K562 (cell line): Measurements from ENCODE around the gene HDAC5. TPM values are rescaled to one million over a fixed set of nuclear protein-coding genes. Genes with fewer than 3 reads are reported as not detected.

ENCODE experiments used
- GTF2B ChIP-seq: IDR thresholded peaks from 2 replicates; pipeline ENCODE4 v1.6.1; 2011; ENCODE audit not compliant: insufficient read length; ENCODE audit errors: extremely low read depth
- KDM1A ChIP-seq, 2 experiments: fragments of 450-650 bp; IDR thresholded peaks; 2 replicates each; pipeline ENCODE4 v1.6.1; 2016; ENCODE audit warnings: mild to moderate bottlenecking in 2 of 2
- MEIS2 ChIP-seq: fragments of 450-650 bp; IDR thresholded peaks from 2 replicates; pipeline ENCODE4 v1.6.1; 2014; ENCODE audit warnings: mild to moderate bottlenecking; ENCODE audit not compliant: partially characterized antibody
- RREB1 ChIP-seq: fragments of 250-450 bp; sonication (Bioruptor Pico); IDR thresholded peaks from 2 replicates; pipeline ENCODE4 v1.4.0; 2020
- SPI1 ChIP-seq: IDR thresholded peaks from 2 replicates; pipeline ENCODE4 v1.6.1; 2011; ENCODE audit warnings: low read depth, low read length, control low read depth, borderline replicate concordance
- ZEB2 ChIP-seq: fragments of 450-650 bp; IDR thresholded peaks from 2 replicates; pipeline ENCODE4 v1.6.1; 2016
- polyA plus RNA-seq, 8 experiments: library from polyadenylated mRNA; depleted of rRNA in 4 of 8; stranded (reverse) in 5 of 8; unstranded in 3 of 8; fragments of >200 nt; fragmentation: Nextera tagmentation in 2 of 8; fragmentation: Illumina TruSeq in 1 of 8; extraction: Ambion mirVana in 2 of 8; extraction: Trizol in 1 of 8; gene quantifications; 2 replicates each; pipeline versions ENCODE4 v1.2.1 to v1.2.3, GENCODE V29; 2011 to 2014; ENCODE audit warnings: inconsistent platforms in 1 of 8, missing spikeins in 1 of 8
- total RNA-seq, 7 experiments: library from RNA; depleted of rRNA in 6 of 7; stranded (reverse); fragments of >200 nt in 6 of 7; fragmentation: Illumina TruSeq in 2 of 7; extraction: Trizol in 2 of 7; gene quantifications; 2 replicates each; pipeline versions ENCODE4 v1.2.1 to v1.2.3, GENCODE V29; 2011 to 2021; ENCODE audit warnings: low replicate concordance in 1 of 7
- TF ChIP-seq, protein P1 (sequence below), 3 experiments: fragments of 200-800 bp in 1 of 3; sonication (Bioruptor generic) in 1 of 3; sonication (generic) in 1 of 3; formaldehyde crosslinking in 1 of 3; IDR thresholded peaks; 2 replicates each; pipeline versions ENCODE4 v1.6.1 to v1.8.0; 2016 to 2022; ENCODE audit warnings: mild to moderate bottlenecking in 2 of 3, missing compliant biosample characterization in 2 of 3, missing genetic modification characterization in 2 of 3, missing genetic modification reagents in 1 of 3
- TF ChIP-seq, protein P2 (sequence below): fragments of 200-800 bp; sonication (Bioruptor generic); IDR thresholded peaks from 2 replicates; pipeline ENCODE4 v1.6.1; 2016; ENCODE audit warnings: missing genetic modification characterization, missing compliant biosample characterization
- TF ChIP-seq, protein P3 (sequence below): fragments of 250-450 bp; sonication (Bioruptor Pico); IDR thresholded peaks from 2 replicates; pipeline ENCODE4 v1.4.0; 2020; ENCODE audit warnings: mild to moderate bottlenecking

HDAC5 gene
- total and polyA plus RNA-seq, 9 of the 15 experiments (the other 6 are each of a cell fraction or from before 2014, with no cell fraction given): 0.45 to 26.2 (median 16.4) TPM

DNA sequence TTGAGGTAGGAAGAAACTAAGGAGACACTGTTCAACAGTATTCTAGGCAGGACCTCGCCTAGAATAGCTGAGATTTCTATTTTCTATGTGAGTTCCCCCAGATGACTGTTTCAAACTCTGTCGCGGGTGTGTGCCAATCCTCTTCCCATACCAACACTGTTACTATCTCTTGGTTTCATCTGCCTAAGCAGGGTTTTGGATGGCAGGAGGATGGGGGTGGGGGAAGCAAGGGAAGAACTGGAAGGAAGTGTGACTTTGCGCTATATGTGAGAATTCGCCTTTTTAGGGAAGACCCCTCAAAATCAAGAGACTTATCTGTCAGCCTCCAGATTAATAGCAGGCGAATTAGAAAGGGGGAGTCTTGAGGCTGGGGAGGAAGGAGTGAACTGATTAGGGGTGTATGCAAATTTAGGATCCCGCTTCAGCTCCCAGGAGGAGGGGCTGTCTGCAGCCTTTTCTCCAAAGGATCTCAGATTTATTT lies 53.4 kb downstream of the HDAC5 start (continued):
- TF ChIP-seq, protein P1, sequence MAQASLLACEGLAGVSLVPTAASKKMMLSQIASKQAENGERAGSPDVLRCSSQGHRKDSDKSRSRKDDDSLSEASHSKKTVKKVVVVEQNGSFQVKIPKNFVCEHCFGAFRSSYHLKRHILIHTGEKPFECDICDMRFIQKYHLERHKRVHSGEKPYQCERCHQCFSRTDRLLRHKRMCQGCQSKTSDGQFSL (CRISPR knock-in tag; IDR thresholded peaks at IDR 0.05): 0 out of 2 replicates have a peak, but pooled peaks have one; percentile 4
- TF ChIP-seq, protein P1 (tag; IDR thresholded peaks at IDR 0.05): no peak
- TF ChIP-seq, protein P2, sequence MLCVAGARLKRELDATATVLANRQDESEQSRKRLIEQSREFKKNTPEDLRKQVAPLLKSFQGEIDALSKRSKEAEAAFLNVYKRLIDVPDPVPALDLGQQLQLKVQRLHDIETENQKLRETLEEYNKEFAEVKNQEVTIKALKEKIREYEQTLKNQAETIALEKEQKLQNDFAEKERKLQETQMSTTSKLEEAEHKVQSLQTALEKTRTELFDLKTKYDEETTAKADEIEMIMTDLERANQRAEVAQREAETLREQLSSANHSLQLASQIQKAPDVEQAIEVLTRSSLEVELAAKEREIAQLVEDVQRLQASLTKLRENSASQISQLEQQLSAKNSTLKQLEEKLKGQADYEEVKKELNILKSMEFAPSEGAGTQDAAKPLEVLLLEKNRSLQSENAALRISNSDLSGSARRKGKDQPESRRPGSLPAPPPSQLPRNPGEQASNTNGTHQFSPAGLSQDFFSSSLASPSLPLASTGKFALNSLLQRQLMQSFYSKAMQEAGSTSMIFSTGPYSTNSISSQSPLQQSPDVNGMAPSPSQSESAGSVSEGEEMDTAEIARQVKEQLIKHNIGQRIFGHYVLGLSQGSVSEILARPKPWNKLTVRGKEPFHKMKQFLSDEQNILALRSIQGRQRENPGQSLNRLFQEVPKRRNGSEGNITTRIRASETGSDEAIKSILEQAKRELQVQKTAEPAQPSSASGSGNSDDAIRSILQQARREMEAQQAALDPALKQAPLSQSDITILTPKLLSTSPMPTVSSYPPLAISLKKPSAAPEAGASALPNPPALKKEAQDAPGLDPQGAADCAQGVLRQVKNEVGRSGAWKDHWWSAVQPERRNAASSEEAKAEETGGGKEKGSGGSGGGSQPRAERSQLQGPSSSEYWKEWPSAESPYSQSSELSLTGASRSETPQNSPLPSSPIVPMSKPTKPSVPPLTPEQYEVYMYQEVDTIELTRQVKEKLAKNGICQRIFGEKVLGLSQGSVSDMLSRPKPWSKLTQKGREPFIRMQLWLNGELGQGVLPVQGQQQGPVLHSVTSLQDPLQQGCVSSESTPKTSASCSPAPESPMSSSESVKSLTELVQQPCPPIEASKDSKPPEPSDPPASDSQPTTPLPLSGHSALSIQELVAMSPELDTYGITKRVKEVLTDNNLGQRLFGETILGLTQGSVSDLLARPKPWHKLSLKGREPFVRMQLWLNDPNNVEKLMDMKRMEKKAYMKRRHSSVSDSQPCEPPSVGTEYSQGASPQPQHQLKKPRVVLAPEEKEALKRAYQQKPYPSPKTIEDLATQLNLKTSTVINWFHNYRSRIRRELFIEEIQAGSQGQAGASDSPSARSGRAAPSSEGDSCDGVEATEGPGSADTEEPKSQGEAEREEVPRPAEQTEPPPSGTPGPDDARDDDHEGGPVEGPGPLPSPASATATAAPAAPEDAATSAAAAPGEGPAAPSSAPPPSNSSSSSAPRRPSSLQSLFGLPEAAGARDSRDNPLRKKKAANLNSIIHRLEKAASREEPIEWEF (CRISPR knock-in tag): no peak
- TF ChIP-seq GTF2B (peak; percentile 92), KDM1A (IDR thresholded peaks at IDR 0.05) (peak; percentile 63 to 75), MEIS2 (peak; percentile 53), ZEB2 (no peak), SPI1 (0 out of 2 replicates have a peak, but pooled peaks have one; percentile 2), RREB1 (CRISPR knock-in tag) (no peak)
- TF ChIP-seq, protein P3, sequence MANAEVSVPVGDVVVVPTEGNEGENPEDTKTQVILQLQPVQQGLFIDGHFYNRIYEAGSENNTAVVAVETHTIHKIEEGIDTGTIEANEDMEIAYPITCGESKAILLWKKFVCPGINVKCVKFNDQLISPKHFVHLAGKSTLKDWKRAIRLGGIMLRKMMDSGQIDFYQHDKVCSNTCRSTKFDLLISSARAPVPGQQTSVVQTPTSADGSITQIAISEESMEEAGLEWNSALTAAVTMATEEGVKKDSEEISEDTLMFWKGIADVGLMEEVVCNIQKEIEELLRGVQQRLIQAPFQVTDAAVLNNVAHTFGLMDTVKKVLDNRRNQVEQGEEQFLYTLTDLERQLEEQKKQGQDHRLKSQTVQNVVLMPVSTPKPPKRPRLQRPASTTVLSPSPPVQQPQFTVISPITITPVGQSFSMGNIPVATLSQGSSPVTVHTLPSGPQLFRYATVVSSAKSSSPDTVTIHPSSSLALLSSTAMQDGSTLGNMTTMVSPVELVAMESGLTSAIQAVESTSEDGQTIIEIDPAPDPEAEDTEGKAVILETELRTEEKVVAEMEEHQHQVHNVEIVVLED (CRISPR knock-in tag): no peak
